CD4-positive, alpha-beta T cell treated with Interleukin-15 for 4 hours (primary cell): ENCODE measurements around the gene WSCD2.

Source experiments
- DNase-seq: peaks from one replicate; pipeline ENCODE4 v3.0.0-alpha.2; 2020; ENCODE audit warnings: low spot score

The WSCD2 gene

GRCh38 chr12:108109504-108109903, 19.6 kb upstream of the WSCD2 start:
- no peak for DNase-seq

GRCh38 chr12:108109954-108110353, 19.1 kb upstream of the WSCD2 start:
- DNase-seq: no peak

GRCh38 chr12:108110844-108111243, 18.2 kb upstream of the WSCD2 start:
- DNase-seq: no peak

- no peak for DNase-seq
These were observed 16.1 kb upstream of the WSCD2 start for GRCh38 chr12:108112832-108113556.

GRCh38 chr12:108115123-108116121, 13.7 kb upstream of the WSCD2 start:
- DNase-seq: no peak

- no peak for DNase-seq
These were observed 12.8 kb upstream of the WSCD2 start for GRCh38 chr12:108116254-108116653.

GRCh38 chr12:108116699-108117098, 12.4 kb upstream of the WSCD2 start:
- DNase-seq: no peak

GRCh38 chr12:108117163-108117849, 11.8 kb upstream of the WSCD2 start:
- no peak for DNase-seq

- no peak for DNase-seq
These were observed 11.2 kb upstream of the WSCD2 start for GRCh38 chr12:108117902-108118301.

- no peak for DNase-seq
These were observed 9.7 kb upstream of the WSCD2 start for GRCh38 chr12:108119126-108119973.

- no peak for DNase-seq
These were observed 8.9 kb upstream of the WSCD2 start for GRCh38 chr12:108119974-108120862.

GRCh38 chr12:108120863-108121165, 8.3 kb upstream of the WSCD2 start:
- DNase-seq: no peak

GRCh38 chr12:108121320-108121719, 7.8 kb upstream of the WSCD2 start:
- DNase-seq: no peak

GRCh38 chr12:108121728-108122471, 7.2 kb upstream of the WSCD2 start:
- DNase-seq: no peak

- DNase-seq: no peak
These were observed 6.4 kb upstream of the WSCD2 start for GRCh38 chr12:108122644-108123043.

- no peak for DNase-seq
These were observed 5.7 kb upstream of the WSCD2 start for GRCh38 chr12:108123402-108123801.

- no peak for DNase-seq
These were observed 4.0 kb upstream of the WSCD2 start for GRCh38 chr12:108125073-108125472.

GRCh38 chr12:108126212-108126611, 2.9 kb upstream of the WSCD2 start:
- no peak for DNase-seq

- DNase-seq: no peak
These were observed 2.0 kb upstream of the WSCD2 start for GRCh38 chr12:108126990-108127501.

- no peak for DNase-seq
These were observed 1.4 kb upstream of the WSCD2 start for GRCh38 chr12:108127654-108128053.
